Measurements from ENCODE around the gene PIEZO2. TPM values are rescaled to one million over a fixed set of nuclear protein-coding genes. Genes with fewer than 3 reads are reported as not detected.
"Not testable (repeated sequence)": the region's sequence is repeated elsewhere in the genome, so short reads cannot be mapped to it uniquely, and the experiment has no call there.

PIEZO2 gene
- total RNA-seq, 3 donors from 2014 or later, result 1.9 to 26.2 (median 11.4) TPM

GRCh38 chr18:11176481-11176881 lies 27.1 kb upstream of the PIEZO2 start:
- Histone ChIP-seq H3K27me3 (no peaks in the 10 kb centered on the region), H3K4me1 (no peaks in the 10 kb centered on the region), H3K4me3 (no peak overlapping the region), H3K9me3 (no peaks in the 10 kb centered on the region), H3K27ac (peak overlapping the region in 1 of 2 donors; percentile 83), H3K36me3 (no peaks in the 10 kb centered on the region)
- intact Hi-C loops (cut with DNase I; ENCODE audit: low total_unique reads), result no loop called here
- TF ChIP-seq CTCF (IDR thresholded peaks at IDR 0.05), result no peak
- no peak for TF ChIP-seq POLR2A (IDR thresholded peaks at IDR 0.05)
- no peak for TF ChIP-seq POLR2AphosphoS5 (IDR thresholded peaks at IDR 0.05)
- DNase-seq (ENCODE audit: low spot score in 2 of 2), result no peak

- TF ChIP-seq POLR2A (IDR thresholded peaks at IDR 0.05) (no peak), POLR2AphosphoS5 (IDR thresholded peaks at IDR 0.05) (no peak), CTCF (IDR thresholded peaks at IDR 0.05) (no peak)
- H3K4me1 ChIP-seq, result no peaks in the 10 kb centered on the region
- no peak overlapping the region for H3K4me3 ChIP-seq
- DNase-seq (ENCODE audit: low spot score in 2 of 2), result no peak
- no peaks in the 10 kb centered on the region for H3K36me3 ChIP-seq
- no peaks in the 10 kb centered on the region for H3K27me3 ChIP-seq
- intact Hi-C loops (cut with DNase I; ENCODE audit: low total_unique reads), result no loop called here
- peak overlapping the region; percentile 80 to 83 for H3K27ac ChIP-seq
- H3K9me3 ChIP-seq, result no peaks in the 10 kb centered on the region
These were observed 26.1 kb upstream of the PIEZO2 start for GRCh38 chr18:11175266-11175979.

- DNase-seq (ENCODE audit: low spot score in 2 of 2); H3K4me1 ChIP-seq; H3K27ac ChIP-seq; H3K27me3 ChIP-seq; H3K36me3 ChIP-seq; H3K9me3 ChIP-seq; H3K4me3 ChIP-seq; intact Hi-C loops (cut with DNase I; ENCODE audit: low total_unique reads): not testable (repeated sequence)
These were observed 24.8 kb upstream of the PIEZO2 start for GRCh38 chr18:11174179-11174578.

- TF ChIP-seq POLR2AphosphoS5 (IDR thresholded peaks at IDR 0.05) (no peak), CTCF (IDR thresholded peaks at IDR 0.05) (no peak), POLR2A (IDR thresholded peaks at IDR 0.05) (no peak)
- no peaks in the 10 kb centered on the region for H3K27me3 ChIP-seq
- no peaks in the 10 kb centered on the region for H3K9me3 ChIP-seq
- DNase-seq (ENCODE audit: low spot score in 2 of 2), result no peak
- intact Hi-C loops (cut with DNase I; ENCODE audit: low total_unique reads), result no loop called here
- H3K36me3 ChIP-seq, result no peaks in the 10 kb centered on the region
- H3K4me1 ChIP-seq, result no peaks in the 10 kb centered on the region
- no peak overlapping the region for H3K4me3 ChIP-seq
- no peak overlapping the region for H3K27ac ChIP-seq
These were observed 18.4 kb upstream of the PIEZO2 start for GRCh38 chr18:11167778-11168177.

- intact Hi-C loops (cut with DNase I; ENCODE audit: low total_unique reads), result no loop called here
- Histone ChIP-seq H3K4me1 (no peaks in the 10 kb centered on the region), H3K4me3 (no peak overlapping the region), H3K27me3 (no peaks in the 10 kb centered on the region), H3K27ac (no peak overlapping the region), H3K36me3 (no peaks in the 10 kb centered on the region), H3K9me3 (no peaks in the 10 kb centered on the region)
- no peak for DNase-seq (ENCODE audit: low spot score in 2 of 2)
- no peak for TF ChIP-seq POLR2A (IDR thresholded peaks at IDR 0.05)
- no peak for TF ChIP-seq POLR2AphosphoS5 (IDR thresholded peaks at IDR 0.05)
- no peak for TF ChIP-seq CTCF (IDR thresholded peaks at IDR 0.05)
These were observed 16.6 kb upstream of the PIEZO2 start for GRCh38 chr18:11165952-11166351.

Measured in breast epithelium (tissue), 4 donors.